CD14-positive monocyte (primary cell): ENCODE measurements around the gene SLC12A7. TPM values are rescaled to one million over a fixed set of nuclear protein-coding genes. Genes with fewer than 3 reads are reported as not detected.

Experiments used
- DNase-seq, 3 donors: peaks; one replicate each; pipeline ENCODE4 v3.0.0-alpha.2; 2011 to 2022
- H2AFZ ChIP-seq: 2 replicates; pipeline ENCODE4 v1.6.0; 2012; ENCODE audit warnings: mild to moderate bottlenecking, low read depth, low read length, inconsistent platforms; ENCODE audit not compliant: insufficient read depth, poor library complexity, severe bottlenecking
- H3K27ac ChIP-seq, 2 donors: 1 replicate in 1 of 2; 2 replicates in 1 of 2; pipeline ENCODE4 v1.5.1; 2012 to 2013; ENCODE audit warnings: low read length in 2 of 2, control low read depth in 1 of 2, inconsistent platforms in 1 of 2, low read depth in 1 of 2, mild to moderate bottlenecking in 1 of 2
- H3K27me3 ChIP-seq, 2 donors: one replicate each; pipeline versions ENCODE4 v1.6.0 to v1.6.1; 2011 to 2013; ENCODE audit warnings: low read length in 2 of 2; ENCODE audit not compliant: control insufficient read depth in 2 of 2, insufficient read depth in 2 of 2
- H3K36me3 ChIP-seq, 2 donors: replicated peaks in 1 of 2; 1 replicate in 1 of 2; 2 replicates in 1 of 2; pipeline versions ENCODE4 v1.5.1 to v1.6.1; 2012 to 2013; ENCODE audit warnings: low read length in 2 of 2, control low read depth in 1 of 2, inconsistent platforms in 1 of 2, mild to moderate bottlenecking in 1 of 2; ENCODE audit not compliant: insufficient read depth in 2 of 2, control insufficient read depth in 1 of 2
- H3K4me1 ChIP-seq, 2 donors: 1 replicate in 1 of 2; 2 replicates in 1 of 2; pipeline versions ENCODE4 v1.5.1 to v1.6.1; 2012 to 2013; ENCODE audit warnings: low read length in 2 of 2, control low read depth in 1 of 2, inconsistent platforms in 1 of 2, mild to moderate bottlenecking in 1 of 2, moderate library complexity in 1 of 2; ENCODE audit not compliant: insufficient read depth in 2 of 2, control insufficient read depth in 1 of 2
- H3K4me2 ChIP-seq: replicated peaks from 2 replicates; pipeline ENCODE3; 2012; ENCODE audit warnings: low read length, moderate library complexity, mild to moderate bottlenecking; ENCODE audit not compliant: poor library complexity, severe bottlenecking; ENCODE audit errors: extremely low read depth
- H3K4me3 ChIP-seq, 3 experiments: fragments of 200-600 bp in 1 of 3; sonication (generic) in 1 of 3; replicated peaks in 1 of 3; 1 replicate in 2 of 3; 2 replicates in 1 of 3; pipeline ENCODE4 v1.5.1; 2011 to 2013; ENCODE audit warnings: low read length in 3 of 3, mild to moderate bottlenecking in 3 of 3, control low read depth in 2 of 3, low read depth in 2 of 3, inconsistent platforms in 1 of 3, moderate library complexity in 1 of 3
- H3K79me2 ChIP-seq: 2 replicates; pipeline ENCODE4 v1.6.0; 2012; ENCODE audit warnings: mild to moderate bottlenecking, control low read depth, inconsistent platforms, low read length, moderate library complexity; ENCODE audit not compliant: insufficient read depth
- H3K9ac ChIP-seq: 2 replicates; pipeline ENCODE4 v1.6.0; 2017; ENCODE audit warnings: low read length, mild to moderate bottlenecking; ENCODE audit not compliant: insufficient read depth, poor library complexity, severe bottlenecking
- H3K9me3 ChIP-seq, 2 donors: replicated peaks in 1 of 2; 1 replicate in 1 of 2; 2 replicates in 1 of 2; pipeline versions ENCODE4 v1.5.1 to v1.6.1; 2012 to 2013; ENCODE audit warnings: low read length in 2 of 2, control low read depth in 1 of 2; ENCODE audit not compliant: control insufficient read depth in 1 of 2, insufficient read depth in 1 of 2
- H4K20me1 ChIP-seq: 2 replicates; pipeline ENCODE4 v1.6.0; 2012; ENCODE audit warnings: mild to moderate bottlenecking, low read length, control low read depth, moderate library complexity; ENCODE audit not compliant: insufficient read depth
- H3K27ac Mint-ChIP-seq, 7 donors: one replicate each; pipeline ENCODE4 v1.8.0; 2020; ENCODE audit warnings: mild to moderate bottlenecking in 7 of 7, mixed read lengths in 7 of 7, moderate library complexity in 6 of 7, inconsistent platforms in 2 of 7
- H3K27me3 Mint-ChIP-seq, 3 donors: one replicate each; pipeline ENCODE4 v1.8.0; 2021 to 2022; ENCODE audit warnings: low read depth in 3 of 3, mild to moderate bottlenecking in 3 of 3, mixed read lengths in 3 of 3, moderate library complexity in 3 of 3, inconsistent platforms in 1 of 3
- H3K36me3 Mint-ChIP-seq, 2 donors: one replicate each; pipeline ENCODE4 v1.8.0; 2020; ENCODE audit warnings: mixed read lengths in 2 of 2, inconsistent platforms in 1 of 2, mild to moderate bottlenecking in 1 of 2
- H3K4me1 Mint-ChIP-seq: one replicate; pipeline ENCODE4 v1.8.0; 2020; ENCODE audit warnings: mild to moderate bottlenecking, mixed read lengths
- H3K4me3 Mint-ChIP-seq, 2 donors: one replicate each; pipeline ENCODE4 v1.8.0; 2020; ENCODE audit warnings: mild to moderate bottlenecking in 2 of 2, mixed read lengths in 2 of 2, moderate library complexity in 1 of 2
- H3K9me3 Mint-ChIP-seq, 7 donors: one replicate each; pipeline ENCODE4 v1.8.0; 2020 to 2022; ENCODE audit warnings: mixed read lengths in 7 of 7, mild to moderate bottlenecking in 6 of 7, moderate library complexity in 6 of 7, inconsistent platforms in 2 of 7
- WGBS: methylation state at CpG from one replicate; pipeline ENCODE4 v1.1.5; 2013; ENCODE audit warnings: missing lambda C conversion rate; ENCODE audit not compliant: insufficient coverage; 5-methylcytosine and 5-hydroxymethylcytosine counted together
- intact Hi-C, 2 donors: fragments of 100-400 bp; cut with micrococcal nuclease; formaldehyde crosslinking; loops; one replicate each; pipeline versions ENCODE4 v1.15.0 to v1.15.1; 2023
- polyA plus RNA-seq, 3 donors: library from polyadenylated mRNA; depleted of rRNA in 1 of 3; unstranded in 2 of 3; stranded (reverse) in 1 of 3; fragments of 300-500 nt in 2 of 3; fragments of >200 nt in 1 of 3; fragmentation: Illumina TruSeq in 2 of 3; gene quantifications; 1 replicate in 2 of 3; 2 replicates in 1 of 3; pipeline ENCODE4 v1.2.3, GENCODE V29; 2012 to 2021
- TF ChIP-seq, protein P1 (sequence below): fragments of 200-600 bp; IDR thresholded peaks from one replicate; pipeline ENCODE4 v1.8.0; 2022; ENCODE audit warnings: antibody characterized with exemption, mild to moderate bottlenecking

Gene SLC12A7
- polyA plus RNA-seq, 3 donors: 8.2 to 31.2 (median 12.5) TPM

DNA sequence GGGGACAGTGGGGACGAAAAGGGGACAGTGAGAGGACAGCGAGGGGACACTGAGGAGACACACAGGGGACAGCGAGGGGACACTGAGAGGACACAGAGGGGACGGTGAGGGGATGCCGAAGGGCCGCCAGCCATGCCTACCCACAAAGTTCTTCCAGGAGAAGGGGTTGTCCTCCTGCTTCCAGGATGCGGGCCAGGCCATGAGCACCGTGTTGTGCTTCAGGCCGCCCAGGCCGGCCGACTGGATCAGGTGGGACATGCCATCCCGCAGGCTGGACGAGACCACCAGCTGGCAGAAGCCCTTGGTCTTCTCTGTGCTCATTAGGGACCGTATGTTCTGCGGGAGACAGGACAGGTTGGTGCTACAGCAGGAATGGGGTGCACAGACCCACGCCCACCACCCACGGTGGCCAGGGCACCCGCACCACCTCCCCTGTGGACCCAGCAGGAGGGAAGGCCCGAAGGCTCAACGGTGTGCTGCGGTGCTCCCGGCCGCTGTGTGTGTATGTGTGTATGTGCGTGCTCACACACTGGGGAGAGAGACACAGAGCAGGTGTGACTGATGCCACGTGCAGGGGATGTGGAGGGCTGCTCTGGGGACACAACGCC lies 46.6 kb downstream of the SLC12A7 start:
- H3K9ac ChIP-seq: no peak overlapping the region
- peaks cover 37 to 53% of the 10 kb centered on the region in 2 donors for H3K36me3 Mint-ChIP-seq
- TF ChIP-seq, protein P1, sequence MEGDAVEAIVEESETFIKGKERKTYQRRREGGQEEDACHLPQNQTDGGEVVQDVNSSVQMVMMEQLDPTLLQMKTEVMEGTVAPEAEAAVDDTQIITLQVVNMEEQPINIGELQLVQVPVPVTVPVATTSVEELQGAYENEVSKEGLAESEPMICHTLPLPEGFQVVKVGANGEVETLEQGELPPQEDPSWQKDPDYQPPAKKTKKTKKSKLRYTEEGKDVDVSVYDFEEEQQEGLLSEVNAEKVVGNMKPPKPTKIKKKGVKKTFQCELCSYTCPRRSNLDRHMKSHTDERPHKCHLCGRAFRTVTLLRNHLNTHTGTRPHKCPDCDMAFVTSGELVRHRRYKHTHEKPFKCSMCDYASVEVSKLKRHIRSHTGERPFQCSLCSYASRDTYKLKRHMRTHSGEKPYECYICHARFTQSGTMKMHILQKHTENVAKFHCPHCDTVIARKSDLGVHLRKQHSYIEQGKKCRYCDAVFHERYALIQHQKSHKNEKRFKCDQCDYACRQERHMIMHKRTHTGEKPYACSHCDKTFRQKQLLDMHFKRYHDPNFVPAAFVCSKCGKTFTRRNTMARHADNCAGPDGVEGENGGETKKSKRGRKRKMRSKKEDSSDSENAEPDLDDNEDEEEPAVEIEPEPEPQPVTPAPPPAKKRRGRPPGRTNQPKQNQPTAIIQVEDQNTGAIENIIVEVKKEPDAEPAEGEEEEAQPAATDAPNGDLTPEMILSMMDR: no peak
- H3K9me3 Mint-ChIP-seq: no peaks in the 10 kb centered on the region
- H3K27me3 ChIP-seq: no peaks in the 10 kb centered on the region
- no peaks in the 10 kb centered on the region for H3K27me3 Mint-ChIP-seq
- peaks cover 21 to 27% of the 10 kb centered on the region in 2 donors for H3K36me3 ChIP-seq
- peaks cover 32% of the 10 kb centered on the region for H4K20me1 ChIP-seq
- no peak overlapping the region for H3K4me3 ChIP-seq
- H3K27ac ChIP-seq: no peak overlapping the region
- intact Hi-C loops: no loop called here
- H3K4me2 ChIP-seq: no peak overlapping the region
- no peaks in the 10 kb centered on the region for H3K79me2 ChIP-seq
- H3K9me3 ChIP-seq: no peaks in the 10 kb centered on the region
- H3K4me3 Mint-ChIP-seq: no peak overlapping the region
- no peak overlapping the region for H3K27ac Mint-ChIP-seq
- 96% methylated on average over 14 of the region's 26 CpGs for WGBS
- DNase-seq: no peak
- no peaks in the 10 kb centered on the region for H3K4me1 Mint-ChIP-seq
- no peak overlapping the region for H2AFZ ChIP-seq
- no peaks in the 10 kb centered on the region for H3K4me1 ChIP-seq

DNA sequence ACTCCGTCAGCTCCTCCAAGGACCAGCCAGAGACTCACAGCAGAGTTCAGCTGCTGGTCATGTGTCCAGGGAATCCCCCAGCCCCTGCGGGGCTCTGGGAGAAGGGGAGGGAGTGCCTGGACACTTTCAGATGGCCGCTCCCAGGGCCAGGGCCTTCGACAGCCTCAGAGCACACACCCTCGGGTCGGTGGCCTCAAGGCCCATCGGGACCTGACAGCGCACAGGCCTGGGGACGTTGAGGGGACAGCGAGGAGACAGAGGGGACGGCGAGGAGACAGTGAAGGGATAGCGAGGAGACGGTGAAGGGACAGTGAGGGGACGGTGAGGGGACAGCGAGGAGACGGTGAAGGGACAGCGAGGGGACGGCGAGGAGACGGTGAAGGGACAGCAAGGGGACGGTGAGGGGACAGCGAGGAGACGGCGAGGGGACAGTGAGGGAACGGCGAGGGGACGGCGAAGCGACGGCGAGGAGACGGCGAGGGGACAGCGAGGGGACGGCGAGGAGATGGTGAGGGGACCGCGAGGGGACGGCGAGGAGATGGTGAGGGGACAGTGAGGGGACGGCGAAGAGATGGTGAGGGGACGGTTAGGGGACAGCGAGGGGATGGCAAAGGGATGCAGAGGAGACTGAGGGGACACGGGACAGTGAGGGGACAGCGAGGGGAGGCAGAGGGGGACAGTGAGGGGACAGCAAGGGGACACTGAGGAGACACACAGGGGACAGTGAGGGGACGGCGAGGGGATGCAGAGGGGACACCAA lies 47.3 kb downstream of the SLC12A7 start:
- no peaks in the 10 kb centered on the region for H3K27me3 Mint-ChIP-seq
- Histone ChIP-seq H3K9ac (no peak overlapping the region), H4K20me1 (peaks cover 29% of the 10 kb centered on the region), H3K4me2 (no peak overlapping the region), H3K9me3 (no peaks in the 10 kb centered on the region), H3K4me1 (no peaks in the 10 kb centered on the region), H2AFZ (no peak overlapping the region), H3K36me3 (peaks cover 28 to 32% of the 10 kb centered on the region in 2 donors), H3K4me3 (no peak overlapping the region), H3K27ac (no peak overlapping the region), H3K27me3 (no peaks in the 10 kb centered on the region), H3K79me2 (no peaks in the 10 kb centered on the region)
- peak overlapping the region in 2 of 7 donors; percentile 33 to 62 for H3K27ac Mint-ChIP-seq
- H3K9me3 Mint-ChIP-seq: no peaks in the 10 kb centered on the region
- intact Hi-C loops: no loop called here
- no peak overlapping the region for H3K4me3 Mint-ChIP-seq
- no peak for DNase-seq
- peaks cover 41 to 55% of the 10 kb centered on the region in 2 donors for H3K36me3 Mint-ChIP-seq
- WGBS: 95% methylated on average over 45 of the region's 49 CpGs
- no peaks in the 10 kb centered on the region for H3K4me1 Mint-ChIP-seq
- TF ChIP-seq, protein P1: no peak
